ENCODE data around the gene RELN. TPM values are rescaled to one million over a fixed set of nuclear protein-coding genes. Genes with fewer than 3 reads are reported as not detected.
"Not testable (repeated sequence)": the region's sequence is repeated elsewhere in the genome, so short reads cannot be mapped to it uniquely, and the experiment has no call there.

The RELN gene
- total RNA-seq, 4 donors from 2014 or later, result 16.0 to 52.3 (median 23.6) TPM

DNA sequence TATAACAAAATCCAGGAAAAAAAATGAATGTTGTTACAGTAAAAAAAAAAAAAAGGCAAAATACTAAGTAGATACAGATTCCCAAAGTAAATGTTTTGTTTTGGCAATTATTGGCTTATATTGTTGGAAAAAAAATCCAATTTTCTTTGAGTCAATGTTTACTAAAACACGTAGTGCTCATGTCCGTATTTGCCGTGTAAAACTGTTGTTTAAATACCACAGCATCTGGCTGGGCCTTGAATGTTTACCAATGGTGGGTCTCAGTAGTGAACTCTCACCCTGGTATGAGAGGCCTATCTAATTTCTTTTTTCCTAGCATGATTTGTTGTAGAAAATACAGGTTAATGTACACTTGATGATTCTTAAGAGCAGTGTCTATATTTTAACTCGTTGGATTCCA, 502.0 kb downstream of the RELN start:
- no peaks in the 10 kb centered on the region for H3K27me3 ChIP-seq
- no peak overlapping the region for H3K27ac ChIP-seq
- TF ChIP-seq POLR2A (IDR thresholded peaks at IDR 0.05), result no peak
- TF ChIP-seq, protein P1, sequence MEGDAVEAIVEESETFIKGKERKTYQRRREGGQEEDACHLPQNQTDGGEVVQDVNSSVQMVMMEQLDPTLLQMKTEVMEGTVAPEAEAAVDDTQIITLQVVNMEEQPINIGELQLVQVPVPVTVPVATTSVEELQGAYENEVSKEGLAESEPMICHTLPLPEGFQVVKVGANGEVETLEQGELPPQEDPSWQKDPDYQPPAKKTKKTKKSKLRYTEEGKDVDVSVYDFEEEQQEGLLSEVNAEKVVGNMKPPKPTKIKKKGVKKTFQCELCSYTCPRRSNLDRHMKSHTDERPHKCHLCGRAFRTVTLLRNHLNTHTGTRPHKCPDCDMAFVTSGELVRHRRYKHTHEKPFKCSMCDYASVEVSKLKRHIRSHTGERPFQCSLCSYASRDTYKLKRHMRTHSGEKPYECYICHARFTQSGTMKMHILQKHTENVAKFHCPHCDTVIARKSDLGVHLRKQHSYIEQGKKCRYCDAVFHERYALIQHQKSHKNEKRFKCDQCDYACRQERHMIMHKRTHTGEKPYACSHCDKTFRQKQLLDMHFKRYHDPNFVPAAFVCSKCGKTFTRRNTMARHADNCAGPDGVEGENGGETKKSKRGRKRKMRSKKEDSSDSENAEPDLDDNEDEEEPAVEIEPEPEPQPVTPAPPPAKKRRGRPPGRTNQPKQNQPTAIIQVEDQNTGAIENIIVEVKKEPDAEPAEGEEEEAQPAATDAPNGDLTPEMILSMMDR (IDR thresholded peaks at IDR 0.05), result no peak
- no peaks in the 10 kb centered on the region for H3K9me3 ChIP-seq
- H3K36me3 ChIP-seq, result no peaks in the 10 kb centered on the region
- H3K4me1 ChIP-seq, result no peaks in the 10 kb centered on the region
- DNase-seq, result no peak
- 89 to 90% methylated on average over 4 of the region's 4 CpGs for WGBS, 2 donors
- intact Hi-C loops (cut with DNase I), result no loop called here
- H3K4me3 ChIP-seq (replicated peaks in 1 of 3), result no peak overlapping the region

DNA sequence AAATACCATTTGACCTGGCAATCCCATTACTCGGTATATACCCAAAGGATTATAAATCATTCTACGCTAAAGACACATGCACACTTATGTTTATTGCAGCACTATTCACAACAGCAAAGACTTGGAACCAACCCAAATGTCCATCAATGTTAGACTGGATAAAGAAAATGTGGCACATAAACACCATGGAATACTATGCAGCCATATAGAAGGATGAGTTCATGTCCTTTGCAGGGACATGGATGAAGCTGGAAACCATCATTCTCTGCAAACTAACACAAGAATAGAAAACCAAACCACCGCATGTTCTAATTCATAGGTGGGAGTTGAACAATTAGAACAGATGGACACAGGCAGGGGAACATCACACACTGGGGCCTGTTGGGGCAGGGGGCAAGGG, 502.6 kb downstream of the RELN start:
- WGBS, 2 donors, result 84 to 99% methylated on average over 3 of the region's 3 CpGs
- DNase-seq; intact Hi-C loops (cut with DNase I); H3K4me3 ChIP-seq (replicated peaks in 1 of 3); H3K27me3 ChIP-seq; H3K4me1 ChIP-seq; H3K27ac ChIP-seq; H3K9me3 ChIP-seq; H3K36me3 ChIP-seq: not testable (repeated sequence)

DNA sequence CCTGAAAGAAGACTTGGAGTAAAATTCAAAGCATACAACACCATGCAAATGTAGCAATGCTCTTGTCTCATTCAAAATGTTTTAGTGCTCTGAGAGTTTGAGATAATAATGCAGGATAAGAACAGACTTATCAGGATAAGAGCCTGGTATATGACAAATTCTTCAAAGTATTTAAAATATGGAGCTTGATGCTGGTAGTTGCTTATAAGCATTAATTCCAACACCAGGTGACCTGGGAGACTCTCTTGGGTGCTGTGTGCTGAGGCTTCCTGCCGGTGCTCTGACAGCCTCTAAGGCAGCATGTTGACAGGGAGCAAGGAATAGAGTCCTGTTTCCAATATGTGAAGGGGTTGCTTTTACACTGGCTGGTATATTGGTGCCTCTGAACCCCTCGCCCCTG, 508.7 kb downstream of the RELN start:
- Histone ChIP-seq H3K4me3 (replicated peaks in 1 of 3) (no peak overlapping the region), H3K27me3 (no peaks in the 10 kb centered on the region), H3K36me3 (no peaks in the 10 kb centered on the region), H3K9me3 (no peaks in the 10 kb centered on the region), H3K27ac (no peak overlapping the region), H3K4me1 (no peaks in the 10 kb centered on the region)
- TF ChIP-seq POLR2A (IDR thresholded peaks at IDR 0.05), result no peak
- TF ChIP-seq, protein P1 (IDR thresholded peaks at IDR 0.05), result no peak
- 70 to 79% methylated on average over 2 of the region's 2 CpGs for WGBS, 2 donors
- DNase-seq, result no peak
- intact Hi-C loops (cut with DNase I), result no loop called here

DNA sequence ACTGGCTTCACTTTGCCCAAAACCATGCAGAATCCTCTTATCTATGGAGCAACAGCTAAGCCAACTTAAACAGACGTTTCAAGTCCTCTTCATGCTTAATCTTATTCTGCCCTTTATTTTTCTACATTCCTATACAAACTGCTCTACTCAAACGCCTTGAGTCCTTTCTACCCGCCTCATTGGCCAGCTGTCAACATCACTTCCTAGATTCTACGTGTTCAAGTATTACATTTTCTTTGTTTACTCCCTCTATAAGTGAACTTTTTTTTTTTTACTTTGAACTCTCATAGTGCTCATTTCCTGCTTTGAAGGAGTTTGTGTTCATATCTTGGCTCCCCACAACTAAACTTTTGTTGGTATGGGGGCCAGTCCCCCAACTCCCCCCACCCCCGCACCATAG, 514.5 kb downstream of the RELN start:
- Histone ChIP-seq H3K4me3 (replicated peaks in 1 of 3) (no peak overlapping the region), H3K36me3 (no peaks in the 10 kb centered on the region), H3K9me3 (no peaks in the 10 kb centered on the region), H3K4me1 (no peaks in the 10 kb centered on the region), H3K27ac (no peak overlapping the region), H3K27me3 (no peaks in the 10 kb centered on the region)
- intact Hi-C loops (cut with DNase I), result no loop called here
- no peak for TF ChIP-seq POLR2A (IDR thresholded peaks at IDR 0.05)
- TF ChIP-seq, protein P1 (IDR thresholded peaks at IDR 0.05), result no peak
- no peak for DNase-seq
- WGBS, 2 donors, result 27 to 37% methylated on average over 5 of the region's 5 CpGs

DNA sequence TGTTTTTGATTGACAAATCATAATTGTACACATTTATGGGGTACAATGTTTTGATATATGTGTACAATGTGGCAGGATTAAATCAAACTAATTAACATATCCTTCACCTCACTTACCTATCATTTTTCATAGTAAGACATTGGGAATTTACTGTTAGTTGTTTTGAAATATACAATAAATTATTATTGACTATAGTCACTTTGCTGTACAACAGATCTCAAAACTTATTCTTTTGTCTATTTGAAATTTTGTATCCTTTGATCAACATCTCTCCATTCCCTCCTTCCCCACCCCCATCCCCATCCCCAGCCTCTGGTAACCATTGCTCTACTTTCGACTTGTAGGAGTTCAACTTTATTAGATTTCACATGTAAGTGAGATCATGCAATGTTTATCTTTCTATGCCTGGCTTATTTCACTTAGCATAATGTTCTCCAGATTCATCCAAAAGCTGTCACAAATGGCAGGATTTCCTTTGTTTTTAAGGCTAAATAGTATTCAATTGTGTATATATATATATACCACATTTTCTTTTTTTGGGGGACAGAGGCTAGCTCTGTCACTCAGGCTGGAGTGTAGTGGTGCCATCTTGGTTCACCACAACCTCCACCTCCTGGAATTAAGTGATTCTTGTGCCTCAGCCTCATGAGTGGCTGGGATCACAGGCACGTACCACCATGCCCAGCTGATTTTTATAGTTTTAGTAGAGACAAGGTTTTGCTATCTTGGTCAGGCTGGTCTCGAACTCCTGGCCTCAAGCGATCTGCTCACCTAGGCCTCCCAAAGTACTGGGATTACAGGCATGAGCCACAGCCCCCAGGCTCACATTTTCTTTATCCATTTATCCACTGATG, 520.1 kb downstream of the RELN start:
- no peaks in the 10 kb centered on the region for H3K27me3 ChIP-seq
- TF ChIP-seq POLR2A (IDR thresholded peaks at IDR 0.05), result no peak
- TF ChIP-seq, protein P1 (IDR thresholded peaks at IDR 0.05), result no peak
- H3K27ac ChIP-seq, result no peak overlapping the region
- H3K9me3 ChIP-seq, result no peaks in the 10 kb centered on the region
- DNase-seq, result no peak
- H3K4me3 ChIP-seq (replicated peaks in 1 of 3), result no peak overlapping the region
- WGBS, 2 donors, result 90 to 93% methylated on average over 4 of the region's 4 CpGs
- no peaks in the 10 kb centered on the region for H3K4me1 ChIP-seq
- intact Hi-C loops (cut with DNase I), result no loop called here
- H3K36me3 ChIP-seq, result no peaks in the 10 kb centered on the region

Measured in thyroid gland (tissue), 4 donors.